Esophagus mucosa (tissue), 1 donor: ENCODE data around the gene C5orf15. TPM values are rescaled to one million over a fixed set of nuclear protein-coding genes. Genes with fewer than 3 reads are reported as not detected.
A peak's percentile ranks its signal among the peaks of the same experiment; 100 is the strongest.

ENCODE experiments used
- ATAC-seq: fragments of 200-7000 bp; cut with Tn5 transposase; one replicate; pipeline ENCODE4 v1.9.1; 2020
- total RNA-seq: library from RNA; stranded (reverse); gene quantifications from one replicate; pipeline ENCODE4 v1.2.4, GENCODE V29; 2023
- donor health status: DM: yes; HTN: yes; CAD: no.

The C5orf15 gene
- total RNA-seq: 14.3 TPM

GRCh38 chr5:133968204-133968980 is at the start of gene C5orf15:
TSS of gene C5orf15 (minus strand) at chr5:133968625. CDS start at chr5:133968584, 41 bp downstream.
- peak; percentile 98 for ATAC-seq

GRCh38 chr5:134008266-134008749 is 39.9 kb upstream of the C5orf15 start:
- ATAC-seq: no peak

GRCh38 chr5:134007581-134008265 is 39.3 kb upstream of the C5orf15 start:
- ATAC-seq: no peak

GRCh38 chr5:134006115-134006514 is 37.7 kb upstream of the C5orf15 start:
- ATAC-seq: no peak

GRCh38 chr5:134005417-134006061 is 37.1 kb upstream of the C5orf15 start:
- no peak for ATAC-seq

GRCh38 chr5:134004626-134005416 is 36.4 kb upstream of the C5orf15 start, which contains the start of gene VDAC1:
TSS of gene VDAC1 (minus strand) at chr5:134004975. CDS start at chr5:133993012, 11,963 bp downstream.
- ATAC-seq: peak; percentile 88

- peak; percentile 44 for ATAC-seq
These were observed 35.6 kb upstream of the C5orf15 start for GRCh38 chr5:134003817-134004625.

GRCh38 chr5:134003064-134003816 is 34.8 kb upstream of the C5orf15 start:
- no peak for ATAC-seq

- peak; percentile 10 for ATAC-seq
These were observed 33.7 kb upstream of the C5orf15 start for GRCh38 chr5:134001938-134002731.

GRCh38 chr5:134000696-134001453 is 32.5 kb upstream of the C5orf15 start:
- no peak for ATAC-seq

- ATAC-seq: no peak
These were observed 31.7 kb upstream of the C5orf15 start for GRCh38 chr5:134000091-134000511.

- no peak for ATAC-seq
These were observed 30.4 kb upstream of the C5orf15 start for GRCh38 chr5:133998807-133999206.

- no peak for ATAC-seq
These were observed 29.6 kb upstream of the C5orf15 start for GRCh38 chr5:133998042-133998441.

- no peak for ATAC-seq
These were observed 28.3 kb upstream of the C5orf15 start for GRCh38 chr5:133996683-133997252.

- ATAC-seq: no peak
These were observed 27.6 kb upstream of the C5orf15 start for GRCh38 chr5:133995883-133996563.

GRCh38 chr5:133995341-133995740 is 26.9 kb upstream of the C5orf15 start:
- no peak for ATAC-seq

- ATAC-seq: no peak
These were observed 26.5 kb upstream of the C5orf15 start for GRCh38 chr5:133994990-133995333.
